ENCODE results near the gene RHOBTB1.
"Not testable (repeated sequence)": the region's sequence is repeated elsewhere in the genome, so short reads cannot be mapped to it uniquely, and the experiment has no call there.

RHOBTB1 gene

DNA sequence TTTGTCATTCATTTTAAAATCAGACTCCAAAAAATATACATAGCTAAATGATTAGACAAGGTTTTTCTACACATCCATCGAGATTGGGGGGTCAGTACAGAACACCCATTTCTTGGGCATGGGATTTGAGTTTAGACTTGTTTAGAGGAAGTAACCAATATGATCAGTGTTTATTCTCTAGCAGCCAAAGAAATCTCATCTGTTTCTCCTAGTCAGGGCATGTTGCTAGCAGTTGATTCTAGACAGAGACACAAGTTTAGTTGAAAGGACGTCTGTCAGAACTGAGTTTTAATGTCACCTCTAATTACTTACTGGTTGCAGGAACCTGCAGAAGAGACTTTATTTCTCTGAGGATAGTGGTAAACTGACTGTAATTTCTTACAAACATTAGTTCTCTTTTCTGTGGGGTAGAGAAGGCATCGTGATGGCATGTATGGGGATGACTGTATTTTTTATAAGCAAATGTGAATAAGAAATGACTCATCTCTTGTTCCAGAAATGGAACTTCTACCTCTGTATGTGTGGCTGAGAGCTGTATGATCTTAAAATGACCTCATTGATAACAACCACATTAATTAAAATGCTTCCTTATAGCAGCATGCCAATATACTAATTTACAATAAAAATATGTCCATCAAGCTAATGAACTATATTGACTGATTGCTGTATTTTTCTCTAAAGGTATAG lies 30.6 kb upstream of the RHOBTB1 start:
- no peak overlapping the region for H3K4me3 ChIP-seq (replicated peaks; ENCODE audit: low read depth, low read length)
- no peak for DNase-seq (ENCODE audit: low read depth)
- TF ChIP-seq CTCF (IDR thresholded peaks at IDR 0.05; ENCODE audit: low read length, missing control alignments), result no peak

- TF ChIP-seq CTCF (IDR thresholded peaks at IDR 0.05; ENCODE audit: low read length, missing control alignments), result no peak
- no peak overlapping the region for H3K4me3 ChIP-seq (replicated peaks; ENCODE audit: low read depth, low read length)
- DNase-seq (ENCODE audit: low read depth), result no peak
Observed at GRCh38 chr10:60973086-60973485, 29.1 kb upstream of the RHOBTB1 start.

DNA sequence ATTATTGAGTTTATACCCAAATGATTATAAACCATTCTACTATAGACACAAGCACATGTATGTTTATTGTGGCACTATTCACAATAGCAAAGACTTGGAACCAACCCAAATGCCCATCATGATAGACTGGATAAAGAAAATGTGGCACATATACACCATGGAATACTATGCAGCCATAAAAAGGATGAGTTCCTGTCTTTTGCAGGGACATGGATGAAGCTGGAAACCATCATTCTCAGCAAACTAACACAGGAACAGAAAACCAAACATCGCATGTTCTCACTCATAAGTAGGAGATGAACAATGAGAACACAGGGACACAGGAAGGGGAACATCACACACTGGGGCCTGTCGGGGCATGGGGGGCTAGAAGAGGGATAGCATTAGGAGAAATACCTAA lies 28.2 kb upstream of the RHOBTB1 start:
- not testable (repeated sequence) for DNase-seq (ENCODE audit: low read depth); H3K4me3 ChIP-seq (replicated peaks; ENCODE audit: low read depth, low read length)

GRCh38 chr10:60970526-60970925 lies 26.5 kb upstream of the RHOBTB1 start:
- no peak for DNase-seq (ENCODE audit: low read depth)
- no peak overlapping the region for H3K4me3 ChIP-seq (replicated peaks; ENCODE audit: low read depth, low read length)
- TF ChIP-seq CTCF (IDR thresholded peaks at IDR 0.05; ENCODE audit: low read length, missing control alignments), result no peak

- no peak overlapping the region for H3K4me3 ChIP-seq (replicated peaks; ENCODE audit: low read depth, low read length)
- DNase-seq (ENCODE audit: low read depth), result no peak
- TF ChIP-seq CTCF (IDR thresholded peaks at IDR 0.05; ENCODE audit: low read length, missing control alignments), result no peak
Observed at GRCh38 chr10:60968504-60968903, 24.5 kb upstream of the RHOBTB1 start.

DNA sequence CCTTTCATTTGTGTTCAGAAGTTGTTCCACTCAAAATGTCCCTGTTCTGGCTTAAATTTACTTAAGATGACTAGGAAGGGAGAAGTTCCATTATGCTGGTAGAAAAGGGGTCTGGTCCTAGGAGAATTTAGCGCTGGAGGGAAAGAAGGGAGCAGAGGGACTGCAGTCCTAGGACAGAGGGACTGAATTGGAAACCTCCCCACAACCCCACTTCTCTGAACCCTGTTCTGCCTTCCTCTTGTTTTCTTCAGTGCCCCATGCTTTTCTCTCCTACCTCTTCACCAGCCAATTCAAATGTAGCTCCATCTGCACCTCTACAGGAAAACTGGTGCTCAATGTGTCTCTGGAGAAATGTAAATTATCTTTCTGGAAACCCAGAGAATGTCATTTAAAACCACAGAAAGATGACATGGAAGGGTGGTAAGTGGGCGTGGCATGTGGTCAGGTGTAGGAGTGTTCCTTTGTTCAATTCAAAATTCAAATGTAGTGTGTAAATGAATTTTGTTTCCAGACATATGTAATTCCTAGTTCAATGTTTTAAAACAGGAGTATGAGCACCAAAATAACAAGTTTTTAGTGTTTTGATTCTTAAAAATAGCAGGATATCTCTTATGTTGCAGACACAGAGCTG lies 24.0 kb upstream of the RHOBTB1 start:
- TF ChIP-seq CTCF (IDR thresholded peaks at IDR 0.05; ENCODE audit: low read length, missing control alignments), result no peak
- H3K4me3 ChIP-seq (replicated peaks; ENCODE audit: low read depth, low read length), result no peak overlapping the region
- no peak for DNase-seq (ENCODE audit: low read depth)

- no peak overlapping the region for H3K4me3 ChIP-seq (replicated peaks; ENCODE audit: low read depth, low read length)
- no peak for DNase-seq (ENCODE audit: low read depth)
- no peak for TF ChIP-seq CTCF (IDR thresholded peaks at IDR 0.05; ENCODE audit: low read length, missing control alignments)
Observed at GRCh38 chr10:60967260-60967659, 23.3 kb upstream of the RHOBTB1 start.

Measured in fibroblast of pulmonary artery (primary cell).